ENCODE results near the gene DIP2C. TPM values are rescaled to one million over a fixed set of nuclear protein-coding genes. Genes with fewer than 3 reads are reported as not detected.

The DIP2C gene
- polyA plus RNA-seq, 4 donors, result 3.1 to 13.3 (median 4.7) TPM

GRCh38 chr10:470339-471003 lies 219.0 kb downstream of the DIP2C start:
- DNase-seq, result no peak
- WGBS, 3 donors, result 77 to 91% (median 85%) methylated on average over 20 of the region's 20 CpGs
- Histone ChIP-seq H3K4me3 (ENCODE audit: low read depth in 1 of 3, low read length in 3 of 3) (no peak overlapping the region), H3K4me1 (ENCODE audit: control insufficient read depth in 3 of 3, insufficient read depth in 2 of 3, low read depth in 1 of 3, low read length in 2 of 3) (no peaks in the 10 kb centered on the region), H3K9me3 (ENCODE audit: control insufficient read depth in 2 of 2, insufficient read depth in 1 of 2, low read depth in 1 of 2, low read length in 1 of 2) (no peaks in the 10 kb centered on the region), H3K27me3 (ENCODE audit: control insufficient read depth in 3 of 3, insufficient read depth in 3 of 3, low read length in 3 of 3) (no peaks in the 10 kb centered on the region), H3K27ac (ENCODE audit: low read depth in 1 of 3, low read length in 2 of 3) (no peak overlapping the region), H3K36me3 (ENCODE audit: control insufficient read depth in 3 of 3, insufficient read depth in 2 of 3, low read depth in 1 of 3, low read length in 3 of 3) (peaks cover 0 to 40% (median 6%) of the 10 kb centered on the region in 3 donors)
- no peak for FAIRE-seq

- H3K27me3 ChIP-seq (ENCODE audit: control insufficient read depth in 3 of 3, insufficient read depth in 3 of 3, low read length in 3 of 3), result no peaks in the 10 kb centered on the region
- no peak for DNase-seq
- WGBS, 3 donors, result 86 to 90% (median 88%) methylated on average over 10 of the region's 10 CpGs
- peaks cover 0 to 39% (median 6%) of the 10 kb centered on the region in 3 donors for H3K36me3 ChIP-seq (ENCODE audit: control insufficient read depth in 3 of 3, insufficient read depth in 2 of 3, low read depth in 1 of 3, low read length in 3 of 3)
- no peaks in the 10 kb centered on the region for H3K9me3 ChIP-seq (ENCODE audit: control insufficient read depth in 2 of 2, insufficient read depth in 1 of 2, low read depth in 1 of 2, low read length in 1 of 2)
- H3K4me1 ChIP-seq (ENCODE audit: control insufficient read depth in 3 of 3, insufficient read depth in 2 of 3, low read depth in 1 of 3, low read length in 2 of 3), result no peaks in the 10 kb centered on the region
- H3K27ac ChIP-seq (ENCODE audit: low read depth in 1 of 3, low read length in 2 of 3), result no peak overlapping the region
- H3K4me3 ChIP-seq (ENCODE audit: low read depth in 1 of 3, low read length in 3 of 3), result no peak overlapping the region
- FAIRE-seq, result no peak
Observed at GRCh38 chr10:469947-470338, 219.5 kb downstream of the DIP2C start.

- WGBS, 3 donors, result 94 to 97% (median 95%) methylated on average over 12 of the region's 12 CpGs
Observed at GRCh38 chr10:459743-460142, 229.7 kb downstream of the DIP2C start.

GRCh38 chr10:458421-458851 lies 231.0 kb downstream of the DIP2C start:
- H3K36me3 ChIP-seq (ENCODE audit: control insufficient read depth in 3 of 3, insufficient read depth in 2 of 3, low read depth in 1 of 3, low read length in 3 of 3), result peaks cover 0 to 15% (median 0%) of the 10 kb centered on the region in 3 donors
- no peaks in the 10 kb centered on the region for H3K9me3 ChIP-seq (ENCODE audit: control insufficient read depth in 2 of 2, insufficient read depth in 1 of 2, low read depth in 1 of 2, low read length in 1 of 2)
- WGBS, 3 donors, result 89 to 96% (median 93%) methylated on average over 21 of the region's 21 CpGs
- no peak overlapping the region for H3K27ac ChIP-seq (ENCODE audit: low read depth in 1 of 3, low read length in 2 of 3)
- no peak for FAIRE-seq
- H3K4me1 ChIP-seq (ENCODE audit: control insufficient read depth in 3 of 3, insufficient read depth in 2 of 3, low read depth in 1 of 3, low read length in 2 of 3), result no peaks in the 10 kb centered on the region
- no peak overlapping the region for H3K4me3 ChIP-seq (ENCODE audit: low read depth in 1 of 3, low read length in 3 of 3)
- no peak for DNase-seq
- H3K27me3 ChIP-seq (ENCODE audit: control insufficient read depth in 3 of 3, insufficient read depth in 3 of 3, low read length in 3 of 3), result no peaks in the 10 kb centered on the region

More at GRCh38 chr10:459743-460142, 229.7 kb downstream of the DIP2C start:
- DNase-seq, result no peak
- no peaks in the 10 kb centered on the region for H3K9me3 ChIP-seq (ENCODE audit: control insufficient read depth in 2 of 2, insufficient read depth in 1 of 2, low read depth in 1 of 2, low read length in 1 of 2)
- no peaks in the 10 kb centered on the region for H3K27me3 ChIP-seq (ENCODE audit: control insufficient read depth in 3 of 3, insufficient read depth in 3 of 3, low read length in 3 of 3)
- no peak for FAIRE-seq
- no peak overlapping the region for H3K27ac ChIP-seq (ENCODE audit: low read depth in 1 of 3, low read length in 2 of 3)
- peaks cover 0 to 15% (median 0%) of the 10 kb centered on the region in 3 donors for H3K36me3 ChIP-seq (ENCODE audit: control insufficient read depth in 3 of 3, insufficient read depth in 2 of 3, low read depth in 1 of 3, low read length in 3 of 3)
- no peak overlapping the region for H3K4me3 ChIP-seq (ENCODE audit: low read depth in 1 of 3, low read length in 3 of 3)
- no peaks in the 10 kb centered on the region for H3K4me1 ChIP-seq (ENCODE audit: control insufficient read depth in 3 of 3, insufficient read depth in 2 of 3, low read depth in 1 of 3, low read length in 2 of 3)

GRCh38 chr10:456486-456885 lies 233.0 kb downstream of the DIP2C start:
- no peak overlapping the region for H3K27ac ChIP-seq (ENCODE audit: low read depth in 1 of 3, low read length in 2 of 3)
- no peaks in the 10 kb centered on the region for H3K27me3 ChIP-seq (ENCODE audit: control insufficient read depth in 3 of 3, insufficient read depth in 3 of 3, low read length in 3 of 3)
- H3K9me3 ChIP-seq (ENCODE audit: control insufficient read depth in 2 of 2, insufficient read depth in 1 of 2, low read depth in 1 of 2, low read length in 1 of 2), result no peaks in the 10 kb centered on the region
- DNase-seq (no peak), FAIRE-seq (no peak)
- 80 to 90% (median 86%) methylated on average over 8 of the region's 8 CpGs for WGBS, 3 donors
- no peaks in the 10 kb centered on the region for H3K4me1 ChIP-seq (ENCODE audit: control insufficient read depth in 3 of 3, insufficient read depth in 2 of 3, low read depth in 1 of 3, low read length in 2 of 3)
- no peak overlapping the region for H3K4me3 ChIP-seq (ENCODE audit: low read depth in 1 of 3, low read length in 3 of 3)
- H3K36me3 ChIP-seq (ENCODE audit: control insufficient read depth in 3 of 3, insufficient read depth in 2 of 3, low read depth in 1 of 3, low read length in 3 of 3), result peaks cover 0 to 23% (median 0%) of the 10 kb centered on the region in 3 donors

GRCh38 chr10:454860-455259 lies 234.6 kb downstream of the DIP2C start:
- H3K4me1 ChIP-seq (ENCODE audit: control insufficient read depth in 3 of 3, insufficient read depth in 2 of 3, low read depth in 1 of 3, low read length in 2 of 3), result no peaks in the 10 kb centered on the region
- H3K27me3 ChIP-seq (ENCODE audit: control insufficient read depth in 3 of 3, insufficient read depth in 3 of 3, low read length in 3 of 3), result no peaks in the 10 kb centered on the region
- 70 to 75% (median 73%) methylated on average over 5 of the region's 5 CpGs for WGBS, 3 donors
- DNase-seq (no peak), FAIRE-seq (no peak)
- peaks cover 0 to 22% (median 0%) of the 10 kb centered on the region in 3 donors for H3K36me3 ChIP-seq (ENCODE audit: control insufficient read depth in 3 of 3, insufficient read depth in 2 of 3, low read depth in 1 of 3, low read length in 3 of 3)
- H3K27ac ChIP-seq (ENCODE audit: low read depth in 1 of 3, low read length in 2 of 3), result no peak overlapping the region
- H3K9me3 ChIP-seq (ENCODE audit: control insufficient read depth in 2 of 2, insufficient read depth in 1 of 2, low read depth in 1 of 2, low read length in 1 of 2), result no peaks in the 10 kb centered on the region
- H3K4me3 ChIP-seq (ENCODE audit: low read depth in 1 of 3, low read length in 3 of 3), result no peak overlapping the region

- DNase-seq (no peak), FAIRE-seq (no peak)
- Histone ChIP-seq H3K9me3 (ENCODE audit: control insufficient read depth in 2 of 2, insufficient read depth in 1 of 2, low read depth in 1 of 2, low read length in 1 of 2) (no peaks in the 10 kb centered on the region), H3K27ac (ENCODE audit: low read depth in 1 of 3, low read length in 2 of 3) (no peak overlapping the region), H3K36me3 (ENCODE audit: control insufficient read depth in 3 of 3, insufficient read depth in 2 of 3, low read depth in 1 of 3, low read length in 3 of 3) (peaks cover 0 to 12% (median 0%) of the 10 kb centered on the region in 3 donors), H3K4me3 (ENCODE audit: low read depth in 1 of 3, low read length in 3 of 3) (no peak overlapping the region), H3K4me1 (ENCODE audit: control insufficient read depth in 3 of 3, insufficient read depth in 2 of 3, low read depth in 1 of 3, low read length in 2 of 3) (no peaks in the 10 kb centered on the region), H3K27me3 (ENCODE audit: control insufficient read depth in 3 of 3, insufficient read depth in 3 of 3, low read length in 3 of 3) (no peaks in the 10 kb centered on the region)
- 79 to 96% (median 87%) methylated on average over 3 of the region's 3 CpGs for WGBS, 3 donors
Observed at GRCh38 chr10:453647-454046, 235.8 kb downstream of the DIP2C start.

- H3K4me1 ChIP-seq (ENCODE audit: control insufficient read depth in 3 of 3, insufficient read depth in 2 of 3, low read depth in 1 of 3, low read length in 2 of 3), result no peaks in the 10 kb centered on the region
- H3K27me3 ChIP-seq (ENCODE audit: control insufficient read depth in 3 of 3, insufficient read depth in 3 of 3, low read length in 3 of 3), result no peaks in the 10 kb centered on the region
- H3K27ac ChIP-seq (ENCODE audit: low read depth in 1 of 3, low read length in 2 of 3), result no peak overlapping the region
- no peak for DNase-seq
- no peak for FAIRE-seq
- H3K4me3 ChIP-seq (ENCODE audit: low read depth in 1 of 3, low read length in 3 of 3), result no peak overlapping the region
- 90 to 92% (median 92%) methylated on average over 24 of the region's 24 CpGs for WGBS, 3 donors
- H3K36me3 ChIP-seq (ENCODE audit: control insufficient read depth in 3 of 3, insufficient read depth in 2 of 3, low read depth in 1 of 3, low read length in 3 of 3), result peaks cover 0 to 8% (median 0%) of the 10 kb centered on the region in 3 donors
- no peaks in the 10 kb centered on the region for H3K9me3 ChIP-seq (ENCODE audit: control insufficient read depth in 2 of 2, insufficient read depth in 1 of 2, low read depth in 1 of 2, low read length in 1 of 2)
Observed at GRCh38 chr10:452512-453426, 236.7 kb downstream of the DIP2C start.

All from small intestine (tissue), 7 donors.